Breast epithelium (tissue), 3 donors: ENCODE results near the gene CD72.

ENCODE experiments used
- POLR2AphosphoS5 ChIP-seq, 3 donors: sonication (generic); formaldehyde crosslinking; IDR thresholded peaks; one replicate each; pipeline ENCODE4 v1.6.1; 2017; ENCODE audit warnings: antibody characterized with exemption in 3 of 3
- TF ChIP-seq, protein P1 (sequence below), 3 donors: fragments of 450-650 bp; IDR thresholded peaks; one replicate each; pipeline ENCODE4 v1.5.1; 2016 to 2017; ENCODE audit warnings: antibody characterized with exemption in 3 of 3, mild to moderate bottlenecking in 3 of 3, moderate library complexity in 3 of 3

DNA sequence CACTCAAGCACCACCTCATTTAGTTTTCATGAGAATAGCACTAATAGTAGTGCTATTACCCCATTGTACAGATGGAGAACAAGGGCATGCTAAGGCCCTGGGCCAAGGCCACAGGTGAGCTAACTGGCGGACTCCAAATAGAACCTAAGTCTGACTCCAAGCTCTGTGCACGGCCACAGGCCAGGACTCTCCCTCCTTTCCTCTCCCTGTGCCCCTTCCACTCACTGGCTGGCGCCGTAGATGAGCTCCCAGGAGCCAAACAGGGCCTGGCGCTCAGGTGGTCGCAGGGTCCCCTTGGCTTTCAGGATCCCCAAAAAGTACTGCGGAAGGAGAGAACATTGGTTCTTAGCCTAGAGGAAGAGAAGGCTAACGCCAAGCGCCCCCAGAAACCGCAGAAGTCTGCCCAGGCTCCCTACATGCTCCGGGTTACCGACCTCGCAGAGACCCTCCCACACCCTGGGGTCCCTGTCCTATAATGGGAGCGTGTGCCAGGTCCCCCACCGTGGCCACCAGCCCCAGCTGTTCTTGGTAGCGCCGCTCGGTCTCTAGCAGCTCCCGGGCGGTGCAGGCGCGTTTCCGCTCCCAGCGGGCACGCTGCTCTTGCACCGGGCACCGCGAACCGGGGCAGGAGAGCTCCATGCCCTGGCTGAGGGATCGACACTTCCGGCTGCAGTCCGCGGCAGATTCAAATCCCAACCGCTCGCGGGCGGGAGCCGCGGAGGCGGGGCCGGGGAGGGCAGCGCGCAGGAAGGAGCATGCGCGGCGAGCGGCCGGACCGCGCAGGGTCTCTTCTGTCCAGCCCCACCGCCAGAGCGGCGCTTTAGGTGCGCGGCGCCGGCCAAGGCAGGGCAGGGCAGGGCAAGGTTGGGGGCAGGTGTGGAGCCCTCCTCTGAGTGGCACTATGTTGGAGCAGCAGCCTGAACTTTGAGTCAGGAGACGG is 46.6 kb upstream of the CD72 start, which contains the start of gene ARHGEF39:
- TF ChIP-seq, protein P1, sequence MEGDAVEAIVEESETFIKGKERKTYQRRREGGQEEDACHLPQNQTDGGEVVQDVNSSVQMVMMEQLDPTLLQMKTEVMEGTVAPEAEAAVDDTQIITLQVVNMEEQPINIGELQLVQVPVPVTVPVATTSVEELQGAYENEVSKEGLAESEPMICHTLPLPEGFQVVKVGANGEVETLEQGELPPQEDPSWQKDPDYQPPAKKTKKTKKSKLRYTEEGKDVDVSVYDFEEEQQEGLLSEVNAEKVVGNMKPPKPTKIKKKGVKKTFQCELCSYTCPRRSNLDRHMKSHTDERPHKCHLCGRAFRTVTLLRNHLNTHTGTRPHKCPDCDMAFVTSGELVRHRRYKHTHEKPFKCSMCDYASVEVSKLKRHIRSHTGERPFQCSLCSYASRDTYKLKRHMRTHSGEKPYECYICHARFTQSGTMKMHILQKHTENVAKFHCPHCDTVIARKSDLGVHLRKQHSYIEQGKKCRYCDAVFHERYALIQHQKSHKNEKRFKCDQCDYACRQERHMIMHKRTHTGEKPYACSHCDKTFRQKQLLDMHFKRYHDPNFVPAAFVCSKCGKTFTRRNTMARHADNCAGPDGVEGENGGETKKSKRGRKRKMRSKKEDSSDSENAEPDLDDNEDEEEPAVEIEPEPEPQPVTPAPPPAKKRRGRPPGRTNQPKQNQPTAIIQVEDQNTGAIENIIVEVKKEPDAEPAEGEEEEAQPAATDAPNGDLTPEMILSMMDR (IDR thresholded peaks at IDR 0.05), result no peak
- TF ChIP-seq POLR2AphosphoS5 (IDR thresholded peaks at IDR 0.05), result peak in 1 of 3 donors; percentile 18
